Measurements from ENCODE around the gene RFWD3.
"Not testable (repeated sequence)": the region's sequence is repeated elsewhere in the genome, so short reads cannot be mapped to it uniquely, and the experiment has no call there.

Gene RFWD3

DNA sequence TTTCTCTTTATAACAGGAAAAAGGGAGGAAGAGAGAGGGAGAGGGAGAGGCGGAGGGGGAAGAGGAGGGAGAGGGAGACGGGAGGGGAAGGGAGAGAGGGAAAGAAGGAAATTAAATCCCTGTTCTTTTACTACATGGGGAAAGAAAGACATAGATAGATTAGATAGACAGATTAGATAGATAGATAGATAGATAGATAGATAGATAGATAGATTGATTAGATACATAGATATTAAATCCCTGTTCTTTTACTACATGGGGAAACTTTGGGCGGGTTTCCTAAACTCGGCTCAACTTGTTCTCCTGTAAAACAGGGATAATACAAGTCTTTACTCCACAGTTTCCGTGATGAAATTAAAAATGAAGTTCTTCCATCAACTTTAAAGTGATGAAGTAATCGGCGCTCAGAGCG is 661 bp downstream of the RFWD3 start:
- no peak for DNase-seq (ENCODE audit: low read depth)

DNA sequence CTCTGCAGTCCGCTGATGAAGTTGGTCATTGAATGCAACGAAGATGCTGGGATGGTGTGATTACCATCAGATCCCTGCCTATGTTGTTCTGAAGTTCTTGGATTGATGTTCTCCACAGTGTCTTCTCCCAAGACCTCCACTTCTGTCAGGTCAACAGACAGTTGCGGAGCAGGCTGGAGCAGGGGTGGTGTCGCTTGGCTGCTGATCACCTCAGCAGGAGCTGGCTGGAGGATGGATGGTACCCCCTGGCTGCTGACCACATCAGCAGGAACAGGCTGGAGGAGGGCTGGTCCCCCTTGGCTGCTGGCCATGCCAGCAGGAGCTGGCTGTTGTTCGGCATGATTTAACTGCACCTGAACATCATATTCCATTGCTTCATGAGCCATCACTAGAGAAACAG is 5.6 kb downstream of the RFWD3 start:
- no peak for DNase-seq (ENCODE audit: low read depth)

DNA sequence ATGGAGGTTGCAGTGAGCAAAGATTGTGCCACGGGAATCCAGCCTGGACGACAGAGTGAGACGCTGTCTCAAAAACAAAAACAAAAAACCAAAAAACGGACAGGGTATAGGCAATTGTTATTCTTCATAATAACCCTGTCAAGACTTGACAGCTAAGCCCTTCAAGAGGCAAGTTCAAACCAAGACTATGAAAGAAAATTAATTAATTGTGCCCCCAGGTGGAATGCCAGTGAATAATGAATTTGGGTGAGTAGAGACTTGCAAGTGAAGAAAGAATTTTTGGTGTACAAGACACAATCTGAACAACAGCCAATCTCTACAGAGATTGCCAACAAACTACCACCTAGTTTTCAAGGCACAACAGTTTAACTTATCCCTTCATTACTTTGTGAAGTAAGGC is 6.3 kb downstream of the RFWD3 start:
- DNase-seq (ENCODE audit: low read depth), result no peak

DNA sequence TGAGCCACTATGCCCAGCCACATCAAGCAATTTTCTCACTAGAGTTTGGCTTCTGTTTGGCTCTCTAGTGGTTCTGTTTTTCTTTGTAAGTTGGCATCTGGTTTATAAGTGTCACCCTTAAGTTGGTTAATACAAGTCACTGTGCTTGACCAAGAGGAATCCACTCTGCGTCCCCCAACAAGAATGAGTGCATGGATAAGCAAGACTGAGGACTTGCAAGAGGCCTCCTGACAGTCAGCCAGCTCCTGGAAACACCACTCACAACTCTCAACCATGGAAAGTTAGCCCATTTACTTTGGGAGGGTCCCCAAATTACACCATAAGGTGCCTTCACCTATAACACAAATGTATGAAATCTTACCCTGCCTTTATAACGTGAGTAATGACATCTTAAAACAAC is 7.6 kb downstream of the RFWD3 start:
- no peak for DNase-seq (ENCODE audit: low read depth)

DNA sequence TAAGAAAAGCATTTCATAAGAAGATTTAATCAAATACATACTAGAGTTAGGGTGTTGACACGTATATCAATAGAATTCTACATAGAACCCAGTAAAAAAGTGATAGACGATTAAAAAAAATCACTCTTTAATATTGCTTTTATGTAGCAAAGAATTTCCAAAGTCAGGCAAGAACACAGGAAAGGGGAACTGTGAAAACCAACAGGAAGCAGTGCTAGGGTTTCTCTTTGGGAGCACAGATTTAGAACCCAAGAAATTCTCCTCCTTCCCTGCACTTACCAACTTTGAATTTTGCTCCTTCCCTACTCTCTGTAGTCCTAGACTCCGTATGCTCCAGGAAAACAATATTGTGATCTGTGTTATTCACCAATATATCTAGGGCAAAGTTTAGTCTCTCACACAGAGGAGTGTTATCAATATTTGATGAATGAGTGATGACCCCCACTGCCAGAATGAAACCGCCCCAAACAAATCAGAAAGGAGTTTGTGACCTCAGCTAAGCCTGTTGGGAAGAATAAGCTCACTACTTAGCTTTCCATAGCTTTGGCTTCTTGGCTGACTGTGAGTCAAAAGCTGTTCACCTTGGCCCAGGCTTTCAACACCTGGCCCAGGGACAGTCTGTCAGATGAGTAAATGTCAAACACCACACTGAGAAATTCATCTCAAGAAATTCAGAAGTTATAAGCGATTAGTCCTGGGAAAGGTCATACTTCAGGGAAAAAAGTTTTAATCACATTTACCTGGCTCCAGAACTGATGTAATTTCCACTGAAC is 8.6 kb downstream of the RFWD3 start:
- DNase-seq (ENCODE audit: low read depth), result no peak

DNA sequence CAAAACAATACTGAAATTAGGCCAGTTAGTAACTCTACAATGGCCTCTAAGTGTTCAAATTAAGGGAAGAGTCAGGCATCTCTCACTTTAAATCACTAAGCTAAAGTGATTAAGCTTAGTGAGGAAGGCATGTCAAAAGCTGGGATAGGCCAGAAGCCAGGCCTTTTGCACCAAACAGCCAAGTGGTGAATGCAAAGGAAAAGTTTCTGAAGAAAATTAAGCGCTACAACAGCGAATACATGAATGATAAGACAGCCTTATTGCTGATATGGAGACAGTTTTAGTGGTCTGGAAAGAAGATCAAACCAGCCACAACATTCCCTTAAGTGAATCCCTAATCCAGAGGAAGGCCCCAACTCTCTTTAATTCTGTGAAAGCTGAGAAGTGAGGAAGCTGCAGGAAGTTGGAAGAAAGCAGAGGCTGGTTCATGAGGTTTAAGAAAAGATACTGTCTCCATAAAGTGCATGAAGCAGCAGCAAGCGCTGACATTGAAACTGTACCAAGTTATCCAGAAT is 12.1 kb downstream of the RFWD3 start:
- no peak for DNase-seq (ENCODE audit: low read depth)

DNA sequence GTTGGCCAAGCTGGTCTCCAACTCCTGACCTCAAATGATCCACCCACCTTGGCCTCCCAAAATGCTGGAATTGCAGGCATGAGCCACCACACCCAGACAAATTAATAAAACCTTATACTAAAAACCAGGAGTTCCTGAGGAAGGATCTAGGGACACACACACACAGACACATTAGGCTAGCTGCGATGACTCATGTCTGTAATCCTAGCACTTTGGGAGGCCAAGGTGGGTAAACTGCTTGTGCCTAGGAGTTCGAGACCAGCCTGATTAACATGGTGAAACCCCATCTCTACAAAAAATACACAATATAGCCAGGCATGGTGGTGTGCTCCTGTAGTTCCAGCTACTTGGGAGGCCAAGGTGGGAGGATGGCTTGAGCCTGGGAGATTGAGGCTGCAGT is 13.8 kb downstream of the RFWD3 start:
- not testable (repeated sequence) for DNase-seq (ENCODE audit: low read depth)

DNA sequence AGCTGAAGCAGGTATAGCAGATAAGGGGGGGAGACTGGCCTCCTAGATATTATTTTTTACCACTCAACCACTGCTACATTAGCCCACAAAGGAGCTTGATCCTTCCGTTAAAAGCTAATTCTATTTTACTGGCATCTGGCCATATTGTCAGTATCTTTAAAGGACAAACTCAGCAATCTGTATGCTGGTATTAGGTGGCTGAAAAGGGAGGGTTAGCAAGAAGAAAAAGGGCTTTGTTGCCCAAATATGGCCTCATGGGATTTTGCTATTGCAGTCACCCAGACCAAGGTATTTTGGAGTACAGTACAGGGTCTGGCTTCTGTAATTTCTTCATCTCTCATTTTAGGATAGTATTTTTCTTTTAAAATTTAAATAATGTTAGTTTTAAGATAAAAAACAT is 14.4 kb downstream of the RFWD3 start:
- no peak for DNase-seq (ENCODE audit: low read depth)

DNA sequence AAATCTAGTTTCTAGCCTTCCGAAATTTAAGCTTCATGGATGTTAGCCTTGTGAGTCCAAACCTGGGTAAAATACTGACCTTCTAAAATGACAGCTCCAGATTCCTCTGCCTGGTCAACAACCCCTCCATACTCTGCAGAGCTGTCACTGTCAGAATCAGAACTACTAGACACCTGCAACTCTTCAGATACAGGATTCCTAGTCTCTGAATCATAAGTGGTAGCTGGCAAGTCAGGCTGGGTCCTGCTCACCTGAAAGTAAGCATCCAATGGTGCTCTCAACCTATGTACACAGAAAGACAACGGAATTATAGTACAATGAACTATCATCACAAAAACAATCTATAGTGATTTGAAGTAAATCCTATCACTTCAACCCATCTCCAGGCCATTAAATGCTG is 14.8 kb downstream of the RFWD3 start:
- no peak for DNase-seq (ENCODE audit: low read depth)

DNA sequence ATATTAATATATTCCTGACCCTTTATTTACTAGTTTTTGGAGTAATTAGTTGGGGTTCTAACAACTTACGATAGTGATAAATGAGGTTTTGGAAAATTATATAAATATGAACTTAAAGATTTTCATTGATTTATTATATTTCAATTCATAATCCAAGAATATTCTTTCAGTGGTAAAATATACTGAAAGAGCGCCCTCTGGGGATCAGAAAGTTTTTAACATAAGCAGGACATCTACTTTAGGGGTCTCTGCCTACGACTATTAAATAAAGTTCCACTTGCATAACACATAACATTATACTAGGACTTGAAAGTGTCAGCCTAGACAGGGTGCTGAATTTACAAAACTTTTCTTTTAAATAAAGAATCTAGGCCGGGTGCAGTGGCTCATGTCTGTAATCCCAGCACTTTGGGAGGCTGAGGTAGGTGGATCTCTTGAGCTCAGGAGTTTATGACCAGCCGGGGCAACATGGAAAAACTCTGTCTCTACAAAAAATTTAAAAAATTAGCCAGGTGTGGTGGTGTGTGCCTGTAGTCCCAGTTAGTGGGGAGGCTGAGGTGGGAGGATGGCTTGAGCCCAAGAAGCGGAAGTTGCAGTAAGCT is 15.6 kb downstream of the RFWD3 start:
- DNase-seq (ENCODE audit: low read depth), result no peak

DNA sequence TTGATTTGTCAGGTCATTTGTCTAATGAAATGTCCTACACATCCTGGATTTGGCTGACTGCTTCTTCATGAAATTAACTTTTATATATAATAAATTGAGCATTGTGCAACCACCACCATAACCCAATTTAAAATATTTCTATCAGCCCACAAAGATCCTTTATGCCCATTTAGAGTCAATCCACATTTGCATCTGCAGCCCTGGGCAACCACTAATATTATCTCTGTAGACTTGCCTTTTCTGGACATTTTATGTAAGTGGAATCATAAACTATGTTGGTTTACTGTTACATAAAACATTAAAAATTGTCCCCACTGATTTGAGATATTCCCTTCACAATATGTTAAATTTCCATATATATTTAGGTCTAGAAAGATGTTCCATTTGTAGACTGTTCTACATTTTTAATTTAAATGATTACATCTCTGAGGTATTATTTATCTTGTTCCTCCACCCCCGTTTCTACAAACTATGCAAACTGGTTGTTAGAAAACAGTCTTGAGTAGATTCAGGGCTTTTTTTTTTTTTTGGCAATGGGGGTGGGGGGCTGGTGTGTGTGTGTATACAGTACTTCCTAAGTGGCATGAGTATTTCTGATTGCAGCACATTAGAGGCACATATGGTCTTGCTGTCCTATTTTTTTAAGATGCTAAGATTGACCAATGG is 16.7 kb downstream of the RFWD3 start:
- DNase-seq (ENCODE audit: low read depth), result no peak

DNA sequence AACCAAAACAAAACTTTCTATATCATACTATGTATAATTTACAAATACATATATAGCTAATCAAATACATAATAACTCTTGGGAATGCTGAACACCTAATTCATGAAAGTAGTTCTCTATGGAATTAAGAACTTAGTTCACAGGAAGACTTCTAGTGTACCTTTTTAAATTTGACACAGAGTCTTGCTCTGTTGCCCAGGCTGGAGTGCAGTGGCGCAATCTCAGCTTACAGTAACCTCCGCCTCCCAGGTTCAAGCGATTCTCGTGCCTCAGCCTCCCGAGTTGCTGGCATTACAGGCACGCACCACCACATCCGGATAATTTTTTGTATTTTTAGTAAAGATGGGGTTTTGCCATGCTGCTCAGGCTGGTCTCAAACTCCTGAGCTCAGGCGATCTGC is 24.7 kb downstream of the RFWD3 start:
- DNase-seq (ENCODE audit: low read depth), result no peak

DNA sequence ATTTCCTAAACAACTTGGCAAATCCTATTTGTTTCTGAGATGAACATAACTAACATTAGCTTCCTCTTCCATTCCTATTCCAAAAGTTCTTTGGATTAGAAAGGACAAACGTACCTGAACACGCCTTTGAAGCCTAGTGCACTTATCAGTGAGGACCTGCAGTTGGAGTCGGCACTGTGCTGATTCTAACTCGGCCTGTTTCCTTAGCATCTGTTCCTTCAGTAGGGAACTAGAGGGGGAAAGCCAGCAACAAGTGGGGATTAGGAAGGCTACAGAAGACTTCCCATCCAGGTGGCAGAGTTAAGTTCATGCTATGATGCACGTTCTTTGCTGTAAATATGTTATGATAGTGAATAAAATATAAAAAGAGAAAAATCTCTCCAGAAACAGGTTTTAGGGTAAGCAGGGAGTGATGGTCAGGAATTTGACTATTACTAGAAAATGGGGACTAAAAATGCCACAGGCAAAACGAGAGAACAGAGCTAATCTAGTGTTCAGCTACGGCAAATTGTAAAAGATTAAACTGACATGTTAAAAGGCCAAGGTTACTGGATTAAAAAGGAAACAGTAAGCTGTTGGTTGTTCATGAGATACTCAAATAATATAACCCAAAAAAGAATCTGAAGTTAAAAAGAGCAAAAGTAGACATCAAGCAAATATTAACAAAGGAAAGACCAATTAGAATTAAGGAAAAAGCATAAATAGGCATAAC is 28.8 kb downstream of the RFWD3 start:
- no peak for DNase-seq (ENCODE audit: low read depth)

DNA sequence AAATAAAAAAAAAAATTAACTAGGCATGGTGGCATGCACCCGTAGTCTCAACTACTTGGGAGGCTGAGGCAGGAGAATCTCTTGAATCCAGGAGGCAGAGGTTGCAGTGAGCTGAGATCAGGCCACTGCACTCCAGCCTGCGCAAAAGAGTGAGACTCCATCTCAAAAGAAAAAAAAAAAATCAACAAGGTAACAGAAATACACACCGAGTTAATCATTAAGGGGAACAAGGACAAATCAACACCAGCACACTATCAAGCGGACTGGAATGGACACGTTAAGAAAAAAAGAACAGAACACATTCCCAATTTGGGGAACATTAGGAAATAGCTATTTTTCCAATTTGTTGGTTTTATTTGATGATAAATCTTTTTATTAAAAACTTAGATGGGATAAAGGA is 31.4 kb downstream of the RFWD3 start:
- DNase-seq (ENCODE audit: low read depth), result no peak

DNA sequence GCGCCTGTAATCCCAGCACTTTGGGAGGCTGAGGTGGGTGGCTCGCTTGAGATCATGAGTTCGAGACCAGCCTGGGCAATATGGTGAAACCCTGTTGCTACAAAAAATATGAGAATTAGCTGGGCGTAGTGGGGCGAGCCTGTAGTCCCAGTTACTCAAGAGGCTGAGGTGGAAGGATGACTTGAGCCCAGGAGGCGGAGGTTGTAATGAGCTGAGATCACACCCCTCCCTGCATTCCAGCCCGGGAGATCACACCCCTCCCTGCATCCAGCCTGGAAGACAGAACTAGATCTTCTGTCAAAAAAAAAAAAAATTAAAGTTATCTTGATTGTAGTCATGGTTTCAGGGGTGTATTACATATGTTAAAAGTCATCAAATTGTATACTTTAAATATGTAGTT is 33.0 kb downstream of the RFWD3 start:
- DNase-seq (ENCODE audit: low read depth), result no peak

DNA sequence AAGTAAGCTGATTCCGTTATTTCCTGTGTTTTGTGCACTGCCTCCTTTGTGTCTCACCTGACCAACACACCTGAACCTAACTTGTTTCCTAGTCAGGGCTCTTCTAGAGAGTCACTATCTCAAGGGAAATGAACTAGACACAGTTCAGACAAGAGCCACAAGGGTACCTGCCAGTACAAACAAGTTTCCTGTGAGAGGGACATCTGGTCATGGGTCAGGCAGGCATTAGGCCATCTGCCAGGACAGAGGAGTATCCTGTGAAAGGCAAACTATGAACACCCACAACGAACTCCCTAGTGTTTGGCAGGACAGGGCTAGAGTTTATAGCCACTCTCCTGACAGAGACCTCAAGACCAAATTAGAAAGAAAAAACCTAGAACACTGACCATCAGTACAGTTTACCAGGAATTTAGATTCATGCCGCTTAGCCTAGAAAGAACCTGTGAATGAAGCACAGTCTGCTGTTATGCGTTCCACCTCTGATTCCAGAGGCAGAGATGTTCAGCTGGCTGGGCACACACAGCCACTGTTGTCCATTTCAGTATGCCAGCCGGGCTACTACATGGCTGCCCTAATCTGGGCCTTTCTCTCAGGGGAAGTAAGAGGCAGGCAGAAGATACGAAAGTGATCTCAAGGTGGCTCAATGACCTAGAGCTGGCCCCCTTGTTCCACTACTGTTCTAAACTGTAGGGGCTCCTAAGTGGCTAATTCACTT is 39.0 kb downstream of the RFWD3 start:
- DNase-seq (ENCODE audit: low read depth), result no peak

DNA sequence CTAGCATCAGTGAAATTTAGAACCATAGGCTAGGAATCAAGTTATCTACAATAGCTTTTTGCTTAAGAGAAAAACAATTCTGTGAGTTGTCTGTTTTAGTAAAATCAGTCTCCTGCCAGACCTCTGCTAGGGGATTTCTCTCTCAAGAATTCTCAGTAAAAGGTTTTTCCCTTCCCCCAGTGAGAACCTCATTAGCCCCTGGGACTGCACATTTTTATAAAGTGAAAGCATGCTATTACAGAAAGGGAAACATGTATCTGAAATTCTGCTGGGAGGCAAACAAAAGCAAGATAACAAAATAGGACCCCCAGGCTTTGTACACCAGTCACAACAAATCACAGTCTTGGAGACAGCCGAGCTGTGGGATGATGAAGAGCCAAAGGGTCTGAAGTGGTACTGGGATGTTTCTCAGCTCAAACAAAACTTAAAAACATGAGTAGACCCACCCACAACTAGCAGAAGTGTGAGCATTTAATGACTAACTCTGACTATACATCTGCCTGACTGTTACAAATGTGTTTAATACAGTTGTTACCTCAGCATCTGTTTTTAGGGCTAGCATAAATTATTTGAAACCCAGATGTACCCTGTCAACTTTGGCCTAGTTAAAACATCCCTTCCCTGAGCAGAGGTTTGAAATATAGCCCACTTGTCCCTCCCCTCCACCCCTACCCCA is 39.8 kb downstream of the RFWD3 start:
- no peak for DNase-seq (ENCODE audit: low read depth)

DNA sequence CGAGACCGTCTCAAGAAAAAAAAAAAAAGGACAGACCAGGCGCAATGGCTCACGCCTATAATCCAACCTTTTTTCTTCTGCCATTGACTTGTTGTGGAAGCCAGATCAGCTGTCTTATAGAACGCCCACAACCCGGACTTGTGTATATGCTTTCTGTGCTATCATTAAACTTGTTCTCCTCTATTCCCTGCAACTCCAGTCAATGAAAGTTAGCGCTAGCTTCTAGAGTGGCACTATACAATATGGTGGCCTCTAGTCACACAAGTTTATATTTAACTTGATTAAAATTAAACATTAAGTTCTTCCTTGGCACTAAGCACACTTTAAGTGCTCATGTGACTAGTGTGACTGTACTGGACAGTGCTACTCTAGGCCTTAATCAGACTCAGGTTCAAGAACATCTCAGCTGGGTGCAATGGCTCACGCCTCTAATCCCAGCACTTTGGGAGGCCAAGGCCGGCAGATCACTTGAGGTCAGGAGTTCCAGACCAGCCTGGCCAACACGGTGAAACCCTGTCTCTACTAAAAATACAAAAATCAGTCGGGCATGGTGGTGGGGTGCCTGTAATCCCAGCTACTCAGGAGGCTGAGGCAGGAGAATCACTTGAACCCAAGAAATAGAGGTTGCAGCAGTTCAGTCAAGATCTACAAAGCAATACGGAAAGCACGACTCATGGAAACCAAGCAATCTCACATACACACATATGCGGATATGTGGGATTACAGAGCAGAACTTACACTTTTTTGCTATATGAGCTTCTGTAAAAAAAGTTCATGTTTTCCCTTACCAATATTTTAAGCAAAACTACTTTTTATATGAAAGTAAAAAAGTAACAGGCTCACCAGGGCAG is 41.0 kb downstream of the RFWD3 start:
- DNase-seq (ENCODE audit: low read depth), result no peak

DNA sequence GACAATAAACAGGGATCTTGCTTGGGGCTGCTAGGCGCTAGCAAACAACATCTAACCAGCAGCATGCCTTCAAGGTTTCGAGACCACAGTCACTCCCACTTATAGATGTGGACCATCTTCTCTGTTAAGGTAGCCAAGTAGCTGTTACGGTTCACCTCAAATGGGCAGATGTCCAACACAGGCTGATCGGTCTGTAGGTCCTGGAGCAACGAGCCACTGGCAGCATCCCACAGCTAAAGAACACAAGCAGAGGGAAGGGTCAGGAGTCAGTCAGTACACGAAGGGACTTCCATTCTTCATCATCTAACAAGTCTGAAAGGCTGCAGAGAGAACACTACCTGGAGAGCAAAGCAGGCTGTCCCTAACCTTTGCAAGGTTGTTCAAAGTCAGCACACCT is 42.8 kb downstream of the RFWD3 start:
- no peak for DNase-seq (ENCODE audit: low read depth)

DNA sequence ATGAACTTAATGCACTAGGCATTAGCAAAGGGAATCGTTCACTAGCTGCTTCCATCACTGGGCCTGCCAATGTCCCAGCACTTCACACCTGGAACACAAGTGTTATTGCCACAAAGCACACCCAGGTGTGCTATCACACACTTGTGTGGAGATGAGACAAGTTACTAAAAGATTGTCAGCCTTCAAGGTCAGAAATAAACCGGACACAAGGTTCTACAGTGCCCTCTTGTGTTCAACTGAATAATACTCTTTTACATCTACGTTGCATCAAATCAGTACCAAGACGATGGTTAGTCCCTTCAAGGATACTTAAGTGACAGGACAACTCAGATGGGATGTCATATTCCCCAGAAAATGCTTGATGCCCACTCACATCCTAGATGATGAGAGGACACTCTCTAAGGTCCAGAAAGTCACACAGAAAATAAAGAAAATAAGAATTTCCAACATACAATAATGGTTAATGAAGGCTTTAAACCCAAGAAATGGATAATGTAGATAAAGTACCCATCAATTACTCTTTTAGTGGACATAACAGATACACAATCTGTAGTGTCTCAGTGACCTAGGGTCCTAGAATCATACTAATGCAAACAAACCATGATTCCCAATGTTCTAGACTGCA is 43.4 kb downstream of the RFWD3 start:
- DNase-seq (ENCODE audit: low read depth), result no peak
